ENCODE data around the gene ZNF316.
"Not testable (repeated sequence)": the region's sequence is repeated elsewhere in the genome, so short reads cannot be mapped to it uniquely, and the experiment has no call there.

ZNF316 gene

DNA sequence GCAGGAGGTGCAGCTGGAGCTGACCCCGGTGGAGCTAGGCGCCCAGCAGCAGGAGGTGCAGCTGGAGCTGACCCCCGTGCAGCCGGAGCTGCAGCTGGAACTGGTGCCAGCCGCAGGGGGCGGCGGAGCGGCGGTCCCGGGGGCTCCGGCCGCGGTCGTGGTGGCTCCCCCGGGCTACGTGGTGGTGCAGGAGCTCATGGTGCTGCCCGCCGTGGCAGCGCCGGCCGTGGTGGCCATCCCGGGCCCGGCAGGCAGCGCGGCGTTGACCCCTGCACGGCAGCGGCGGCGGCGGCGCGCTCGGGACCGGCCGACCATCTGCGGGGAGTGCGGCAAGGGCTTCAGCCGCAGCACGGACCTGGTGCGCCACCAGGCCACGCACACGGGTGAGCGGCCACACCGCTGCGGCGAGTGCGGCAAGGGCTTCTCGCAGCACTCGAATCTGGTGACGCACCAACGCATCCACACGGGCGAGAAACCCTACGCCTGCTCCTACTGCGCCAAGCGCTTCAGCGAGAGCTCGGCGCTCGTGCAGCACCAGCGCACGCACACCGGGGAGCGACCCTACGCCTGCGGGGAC lies 14.9 kb upstream of the ZNF316 start:
- TF ChIP-seq, protein P1, sequence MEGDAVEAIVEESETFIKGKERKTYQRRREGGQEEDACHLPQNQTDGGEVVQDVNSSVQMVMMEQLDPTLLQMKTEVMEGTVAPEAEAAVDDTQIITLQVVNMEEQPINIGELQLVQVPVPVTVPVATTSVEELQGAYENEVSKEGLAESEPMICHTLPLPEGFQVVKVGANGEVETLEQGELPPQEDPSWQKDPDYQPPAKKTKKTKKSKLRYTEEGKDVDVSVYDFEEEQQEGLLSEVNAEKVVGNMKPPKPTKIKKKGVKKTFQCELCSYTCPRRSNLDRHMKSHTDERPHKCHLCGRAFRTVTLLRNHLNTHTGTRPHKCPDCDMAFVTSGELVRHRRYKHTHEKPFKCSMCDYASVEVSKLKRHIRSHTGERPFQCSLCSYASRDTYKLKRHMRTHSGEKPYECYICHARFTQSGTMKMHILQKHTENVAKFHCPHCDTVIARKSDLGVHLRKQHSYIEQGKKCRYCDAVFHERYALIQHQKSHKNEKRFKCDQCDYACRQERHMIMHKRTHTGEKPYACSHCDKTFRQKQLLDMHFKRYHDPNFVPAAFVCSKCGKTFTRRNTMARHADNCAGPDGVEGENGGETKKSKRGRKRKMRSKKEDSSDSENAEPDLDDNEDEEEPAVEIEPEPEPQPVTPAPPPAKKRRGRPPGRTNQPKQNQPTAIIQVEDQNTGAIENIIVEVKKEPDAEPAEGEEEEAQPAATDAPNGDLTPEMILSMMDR (IDR thresholded peaks at IDR 0.05; ENCODE audit: low read depth, low read length): no peak
- no peak for DNase-seq (ENCODE audit: extremely low read depth, low read depth)

DNA sequence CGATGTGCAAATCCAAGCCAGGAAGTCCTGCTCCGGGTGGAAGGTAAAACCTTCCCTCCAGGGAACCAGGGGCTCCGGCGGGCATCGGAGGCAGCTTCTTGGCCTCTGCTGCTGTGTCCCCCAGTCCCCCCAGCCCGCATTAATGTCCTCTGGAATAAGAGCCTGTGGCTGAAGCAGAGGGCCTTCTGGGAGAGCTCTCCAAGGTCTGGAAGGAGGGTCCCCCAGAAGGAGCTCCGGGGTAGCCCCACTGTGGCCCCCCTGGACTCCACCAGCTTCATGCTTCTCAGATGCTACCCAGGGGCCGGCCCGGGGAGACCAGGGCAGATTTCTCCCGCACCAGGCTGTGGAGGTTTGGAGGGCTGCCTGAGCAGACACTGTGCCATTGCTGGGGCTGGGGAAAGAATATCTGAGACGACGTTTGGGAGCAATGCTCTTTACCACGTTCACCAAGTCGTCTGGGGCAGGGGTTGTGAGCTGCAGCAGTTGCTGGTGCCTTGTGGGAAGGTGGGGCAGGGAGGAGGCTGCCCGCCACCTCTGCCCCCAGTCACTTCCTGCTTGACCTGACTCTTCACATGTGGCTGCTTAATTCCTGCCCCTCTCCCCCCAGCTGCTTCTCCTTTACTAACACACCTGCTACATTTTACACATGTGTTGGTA lies 13.4 kb upstream of the ZNF316 start:
- TF ChIP-seq, protein P1 (IDR thresholded peaks at IDR 0.05; ENCODE audit: low read depth, low read length): no peak
- DNase-seq (ENCODE audit: extremely low read depth, low read depth): no peak

DNA sequence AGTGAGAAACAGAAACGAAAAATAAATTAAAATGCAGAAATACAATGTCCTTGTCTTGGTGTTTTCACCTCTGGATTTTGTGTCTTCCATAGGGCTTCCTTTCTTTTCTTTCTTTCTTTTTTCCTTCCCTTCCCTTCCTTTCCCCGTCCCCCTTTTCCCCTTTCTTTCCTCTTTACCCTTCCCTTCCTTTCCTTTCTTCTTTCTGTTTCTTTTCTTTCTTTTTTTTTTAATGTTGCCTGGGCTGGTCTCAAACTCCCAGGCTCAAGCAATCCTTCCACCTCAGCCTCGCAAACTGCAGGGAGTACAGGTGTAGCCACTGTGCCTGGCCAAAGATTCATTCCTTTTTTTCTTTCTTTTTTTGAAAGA lies 12.9 kb upstream of the ZNF316 start:
- DNase-seq (ENCODE audit: extremely low read depth, low read depth): no peak
- TF ChIP-seq, protein P1 (IDR thresholded peaks at IDR 0.05; ENCODE audit: low read depth, low read length): no peak

DNA sequence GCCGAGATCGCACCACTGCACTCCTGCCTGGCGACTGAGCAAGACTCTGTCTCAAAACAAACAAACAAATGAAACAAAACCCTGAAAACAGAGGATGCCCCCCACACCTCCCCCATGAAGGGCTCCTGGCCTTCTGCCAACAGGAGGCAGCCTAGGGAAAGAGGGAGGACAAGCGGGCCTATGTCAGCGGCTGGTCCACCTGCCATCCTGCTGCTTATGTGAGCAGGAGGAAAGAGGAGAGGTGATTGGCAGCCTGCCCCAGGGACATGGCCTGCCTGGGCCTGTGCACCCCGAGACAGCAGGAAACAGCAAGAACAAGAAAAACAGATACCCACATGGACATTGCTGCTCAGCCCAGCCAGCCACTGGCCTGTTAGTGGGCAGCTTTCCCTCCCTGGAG lies 9.1 kb upstream of the ZNF316 start:
- TF ChIP-seq, protein P1 (IDR thresholded peaks at IDR 0.05; ENCODE audit: low read depth, low read length): no peak
- no peak for DNase-seq (ENCODE audit: extremely low read depth, low read depth)

DNA sequence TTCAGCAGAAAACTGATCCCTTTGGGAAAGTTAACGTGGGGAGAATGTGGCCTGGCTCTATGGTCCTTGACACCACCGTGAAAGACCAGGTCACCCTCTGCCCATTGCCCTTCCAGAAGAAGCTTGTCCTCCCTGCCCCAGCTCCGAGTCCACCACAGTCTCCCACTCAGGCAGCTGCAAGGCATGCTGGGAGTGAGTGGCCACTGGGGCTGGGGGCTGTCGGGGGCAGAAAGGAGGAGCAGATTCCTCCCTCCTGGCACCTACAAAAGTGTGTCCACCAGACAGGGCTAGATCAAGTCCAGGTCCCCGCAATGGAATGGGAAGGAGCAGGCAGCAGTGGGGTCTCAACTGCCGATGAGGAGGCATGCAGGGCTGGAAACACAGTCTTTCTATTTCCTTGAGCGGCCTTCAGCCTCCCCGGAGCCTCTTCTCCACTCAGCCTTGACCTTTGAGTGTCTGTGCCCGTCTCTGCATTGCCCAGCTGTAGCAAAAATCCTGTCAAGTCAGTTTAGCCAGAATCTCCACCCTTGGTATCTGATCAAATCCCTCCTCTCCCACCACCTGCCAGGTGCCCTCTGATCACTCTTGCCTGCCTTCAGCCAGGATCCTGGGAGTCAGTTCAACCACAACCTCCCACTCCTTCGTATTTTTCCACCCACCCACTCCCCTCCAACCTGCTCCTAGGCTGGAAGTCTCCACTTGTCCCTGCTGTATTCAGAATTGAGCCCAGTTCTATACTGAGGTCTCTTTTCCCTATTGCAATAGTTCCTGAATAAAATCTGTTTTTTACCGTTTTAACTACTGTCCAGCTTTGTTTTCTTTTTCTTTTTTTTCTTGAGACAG lies 6.9 kb upstream of the ZNF316 start:
- DNase-seq (ENCODE audit: extremely low read depth, low read depth): no peak
- TF ChIP-seq, protein P1 (IDR thresholded peaks at IDR 0.05; ENCODE audit: low read depth, low read length): no peak

DNA sequence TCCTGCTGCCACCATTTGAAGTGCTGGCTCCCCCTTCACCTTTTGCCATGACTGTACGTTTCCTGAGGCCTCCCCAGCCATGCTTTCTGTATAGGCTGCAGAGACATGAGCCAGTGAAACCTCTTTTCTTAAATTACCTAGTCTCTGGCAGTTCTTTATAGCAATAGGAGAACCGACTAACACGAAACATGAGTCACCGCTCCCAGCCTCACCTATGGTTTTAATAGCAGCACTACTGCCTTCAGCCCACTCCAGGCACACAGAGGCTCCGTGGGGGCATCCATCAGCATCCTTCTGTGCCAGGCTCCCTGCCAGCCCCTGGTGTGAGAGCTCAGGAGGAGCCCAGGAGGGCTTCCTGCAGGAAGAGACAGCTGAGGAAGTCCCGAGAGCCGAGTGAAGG lies 5.5 kb upstream of the ZNF316 start:
- TF ChIP-seq, protein P1 (IDR thresholded peaks at IDR 0.05; ENCODE audit: low read depth, low read length): no peak
- DNase-seq (ENCODE audit: extremely low read depth, low read depth): no peak

DNA sequence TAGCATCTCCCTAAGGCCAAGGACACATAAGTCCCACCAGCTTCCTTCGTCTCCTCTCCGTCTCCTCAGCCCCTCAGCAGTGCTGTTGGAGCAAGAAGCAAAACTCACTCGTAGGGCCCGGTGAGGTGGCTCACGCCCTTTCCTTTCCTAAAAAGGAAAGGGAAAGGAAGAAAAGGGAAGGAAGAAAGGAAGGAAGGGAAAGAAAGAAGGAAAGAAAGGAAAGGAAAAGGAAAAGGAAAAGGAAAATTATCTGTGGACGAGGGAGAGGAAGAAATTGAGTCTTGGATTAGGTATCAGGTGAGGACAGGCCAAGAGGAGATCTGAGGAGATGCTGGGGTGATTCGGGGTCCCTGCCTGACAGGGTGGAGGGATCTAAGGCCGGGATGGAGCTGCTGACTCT lies 3.1 kb upstream of the ZNF316 start:
- TF ChIP-seq, protein P1 (IDR thresholded peaks at IDR 0.05; ENCODE audit: low read depth, low read length): no peak
- DNase-seq (ENCODE audit: extremely low read depth, low read depth): no peak

DNA sequence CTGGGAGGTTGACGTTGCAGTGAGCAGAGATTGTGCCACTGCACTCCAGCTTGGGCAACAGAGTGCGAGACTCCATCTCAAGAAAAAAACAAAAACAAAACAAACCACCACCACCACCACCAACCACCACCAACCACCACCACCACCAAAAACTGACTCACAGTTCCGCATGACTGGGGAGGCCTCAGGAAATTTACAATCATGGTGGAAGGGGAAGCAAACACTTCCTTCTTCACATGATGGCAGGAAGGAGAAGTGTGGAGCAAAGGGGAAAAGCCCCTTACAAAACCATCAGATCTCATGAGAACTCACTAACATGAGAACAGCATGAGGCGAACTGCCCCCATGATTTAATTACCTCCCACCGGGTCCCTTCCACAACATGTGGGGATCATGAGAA lies 2.1 kb upstream of the ZNF316 start:
- not testable (repeated sequence) for DNase-seq (ENCODE audit: extremely low read depth, low read depth)

All from AG09319 (cell line).